GM23338 (cell line): ENCODE results near the gene ACAN. TPM values are rescaled to one million over a fixed set of nuclear protein-coding genes. Genes with fewer than 3 reads are reported as not detected.

Source experiments
- CREB1 ChIP-seq: fragments of 250-450 bp; sonication (Bioruptor Pico); IDR thresholded peaks from 2 replicates; pipeline ENCODE4 v1.5.0; 2020; ENCODE audit warnings: low read depth, mild to moderate bottlenecking, moderate library complexity
- CTCF ChIP-seq, 2 experiments: fragments of 200-600 bp in 1 of 2; sonication (generic) in 1 of 2; conservative IDR thresholded peaks; 2 replicates each; pipeline versions ENCODE4 v1.5.1 to v1.6.1; 2016 to 2017; ENCODE audit warnings: antibody characterized with exemption in 2 of 2, low read depth in 2 of 2, mild to moderate bottlenecking in 2 of 2, moderate library complexity in 1 of 2
- ETS1 ChIP-seq: IDR thresholded peaks from 2 replicates; pipeline ENCODE4 v1.6.1; 2016; ENCODE audit warnings: antibody characterized with exemption
- EZH2 ChIP-seq: fragments of 200-600 bp; sonication (generic); IDR thresholded peaks from one replicate; pipeline ENCODE4 v1.8.0; 2017; ENCODE audit warnings: antibody characterized with exemption, mild to moderate bottlenecking, low read depth; ENCODE audit not compliant: unreplicated experiment
- EZH2phosphoT487 ChIP-seq: fragments of 200-600 bp; sonication (generic); IDR thresholded peaks from one replicate; pipeline ENCODE4 v1.8.1; 2018; ENCODE audit warnings: antibody characterized with exemption; ENCODE audit not compliant: unreplicated experiment
- JUNB ChIP-seq: IDR thresholded peaks from one replicate; pipeline ENCODE4 v1.6.1; 2016; ENCODE audit warnings: antibody characterized with exemption; ENCODE audit not compliant: unreplicated experiment
- NANOG ChIP-seq: IDR thresholded peaks from 2 replicates; pipeline ENCODE4 v1.6.1; 2016; ENCODE audit warnings: antibody characterized with exemption, borderline replicate concordance
- POLR2AphosphoS5 ChIP-seq: IDR thresholded peaks from 2 replicates; pipeline ENCODE4 v1.6.1; 2016; ENCODE audit warnings: antibody characterized with exemption, low read depth
- STAT1 ChIP-seq: IDR thresholded peaks from one replicate; pipeline ENCODE4 v1.6.1; 2016; ENCODE audit warnings: antibody characterized with exemption; ENCODE audit not compliant: unreplicated experiment
- ZNF114 ChIP-seq: fragments of 250-450 bp; sonication (Bioruptor Pico); IDR thresholded peaks from 2 replicates; pipeline ENCODE4 v1.5.0; 2020; ENCODE audit warnings: mild to moderate bottlenecking, moderate library complexity
- ZNF331 ChIP-seq: fragments of 250-450 bp; sonication (Bioruptor Pico); IDR thresholded peaks from 2 replicates; pipeline ENCODE4 v1.5.0; 2020; ENCODE audit warnings: low read depth, mild to moderate bottlenecking, moderate library complexity
- polyA plus RNA-seq: library from polyadenylated mRNA; unstranded; fragments of >200 nt; fragmentation: Nextera tagmentation; extraction: Ambion mirVana; gene quantifications from 2 replicates; pipeline ENCODE4 v1.2.1, GENCODE V29; 2016
- total RNA-seq: library from RNA; depleted of rRNA; stranded (reverse); fragments of >200 nt; shearing (Covaris generic); gene quantifications from 2 replicates; pipeline ENCODE4 v1.2.3, GENCODE V29; 2014
- TF ChIP-seq, protein P1 (sequence below): fragments of 250-450 bp; sonication (Bioruptor Pico); IDR thresholded peaks from 2 replicates; pipeline ENCODE4 v1.5.0; 2020; ENCODE audit warnings: mild to moderate bottlenecking, moderate library complexity

Gene ACAN
- total and polyA plus RNA-seq, 2 experiments from 2014 or later = 2.5 to 4.9 TPM

DNA sequence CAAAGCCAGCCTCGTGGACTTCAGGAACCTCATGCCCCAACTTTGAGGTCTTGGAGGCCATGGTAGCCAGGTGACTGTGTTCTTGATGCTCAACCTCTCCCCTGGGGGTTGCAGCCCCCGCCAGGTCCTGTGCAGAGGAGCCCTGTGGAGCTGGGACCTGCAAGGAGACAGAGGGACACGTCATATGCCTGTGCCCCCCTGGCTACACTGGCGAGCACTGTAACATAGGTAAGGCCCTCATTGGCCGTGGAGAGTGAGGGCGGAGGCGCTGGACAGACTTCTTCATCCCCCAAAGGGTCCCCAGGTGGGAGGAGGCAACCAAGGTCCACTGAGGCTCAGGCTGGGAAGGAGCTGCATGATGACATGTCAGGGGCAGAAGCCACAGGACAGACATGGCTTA lies 57.0 kb downstream of the ACAN start (continued):
- TF ChIP-seq, protein P1, sequence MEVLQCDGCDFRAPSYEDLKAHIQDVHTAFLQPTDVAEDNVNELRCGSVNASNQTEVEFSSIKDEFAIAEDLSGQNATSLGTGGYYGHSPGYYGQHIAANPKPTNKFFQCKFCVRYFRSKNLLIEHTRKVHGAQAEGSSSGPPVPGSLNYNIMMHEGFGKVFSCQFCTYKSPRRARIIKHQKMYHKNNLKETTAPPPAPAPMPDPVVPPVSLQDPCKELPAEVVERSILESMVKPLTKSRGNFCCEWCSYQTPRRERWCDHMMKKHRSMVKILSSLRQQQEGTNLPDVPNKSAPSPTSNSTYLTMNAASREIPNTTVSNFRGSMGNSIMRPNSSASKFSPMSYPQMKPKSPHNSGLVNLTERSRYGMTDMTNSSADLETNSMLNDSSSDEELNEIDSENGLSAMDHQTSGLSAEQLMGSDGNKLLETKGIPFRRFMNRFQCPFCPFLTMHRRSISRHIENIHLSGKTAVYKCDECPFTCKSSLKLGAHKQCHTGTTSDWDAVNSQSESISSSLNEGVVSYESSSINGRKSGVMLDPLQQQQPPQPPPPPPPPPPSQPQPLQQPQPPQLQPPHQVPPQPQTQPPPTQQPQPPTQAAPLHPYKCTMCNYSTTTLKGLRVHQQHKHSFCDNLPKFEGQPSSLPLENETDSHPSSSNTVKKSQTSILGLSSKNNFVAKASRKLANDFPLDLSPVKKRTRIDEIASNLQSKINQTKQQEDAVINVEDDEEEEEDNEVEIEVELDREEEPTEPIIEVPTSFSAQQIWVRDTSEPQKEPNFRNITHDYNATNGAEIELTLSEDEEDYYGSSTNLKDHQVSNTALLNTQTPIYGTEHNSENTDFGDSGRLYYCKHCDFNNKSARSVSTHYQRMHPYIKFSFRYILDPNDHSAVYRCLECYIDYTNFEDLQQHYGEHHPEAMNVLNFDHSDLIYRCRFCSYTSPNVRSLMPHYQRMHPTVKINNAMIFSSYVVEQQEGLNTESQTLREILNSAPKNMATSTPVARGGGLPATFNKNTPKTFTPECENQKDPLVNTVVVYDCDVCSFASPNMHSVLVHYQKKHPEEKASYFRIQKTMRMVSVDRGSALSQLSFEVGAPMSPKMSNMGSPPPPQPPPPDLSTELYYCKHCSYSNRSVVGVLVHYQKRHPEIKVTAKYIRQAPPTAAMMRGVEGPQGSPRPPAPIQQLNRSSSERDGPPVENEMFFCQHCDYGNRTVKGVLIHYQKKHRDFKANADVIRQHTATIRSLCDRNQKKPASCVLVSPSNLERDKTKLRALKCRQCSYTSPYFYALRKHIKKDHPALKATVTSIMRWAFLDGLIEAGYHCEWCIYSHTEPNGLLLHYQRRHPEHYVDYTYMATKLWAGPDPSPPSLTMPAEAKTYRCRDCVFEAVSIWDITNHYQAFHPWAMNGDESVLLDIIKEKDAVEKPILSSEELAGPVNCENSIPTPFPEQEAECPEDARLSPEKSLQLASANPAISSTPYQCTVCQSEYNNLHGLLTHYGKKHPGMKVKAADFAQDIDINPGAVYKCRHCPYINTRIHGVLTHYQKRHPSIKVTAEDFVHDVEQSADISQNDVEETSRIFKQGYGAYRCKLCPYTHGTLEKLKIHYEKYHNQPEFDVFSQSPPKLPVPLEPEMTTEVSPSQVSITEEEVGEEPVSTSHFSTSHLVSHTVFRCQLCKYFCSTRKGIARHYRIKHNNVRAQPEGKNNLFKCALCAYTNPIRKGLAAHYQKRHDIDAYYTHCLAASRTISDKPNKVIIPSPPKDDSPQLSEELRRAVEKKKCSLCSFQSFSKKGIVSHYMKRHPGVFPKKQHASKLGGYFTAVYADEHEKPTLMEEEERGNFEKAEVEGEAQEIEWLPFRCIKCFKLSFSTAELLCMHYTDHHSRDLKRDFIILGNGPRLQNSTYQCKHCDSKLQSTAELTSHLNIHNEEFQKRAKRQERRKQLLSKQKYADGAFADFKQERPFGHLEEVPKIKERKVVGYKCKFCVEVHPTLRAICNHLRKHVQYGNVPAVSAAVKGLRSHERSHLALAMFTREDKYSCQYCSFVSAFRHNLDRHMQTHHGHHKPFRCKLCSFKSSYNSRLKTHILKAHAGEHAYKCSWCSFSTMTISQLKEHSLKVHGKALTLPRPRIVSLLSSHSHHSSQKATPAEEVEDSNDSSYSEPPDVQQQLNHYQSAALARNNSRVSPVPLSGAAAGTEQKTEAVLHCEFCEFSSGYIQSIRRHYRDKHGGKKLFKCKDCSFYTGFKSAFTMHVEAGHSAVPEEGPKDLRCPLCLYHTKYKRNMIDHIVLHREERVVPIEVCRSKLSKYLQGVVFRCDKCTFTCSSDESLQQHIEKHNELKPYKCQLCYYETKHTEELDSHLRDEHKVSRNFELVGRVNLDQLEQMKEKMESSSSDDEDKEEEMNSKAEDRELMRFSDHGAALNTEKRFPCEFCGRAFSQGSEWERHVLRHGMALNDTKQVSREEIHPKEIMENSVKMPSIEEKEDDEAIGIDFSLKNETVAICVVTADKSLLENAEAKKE (CRISPR knock-in tag) = no peak
- TF ChIP-seq POLR2AphosphoS5 (no peak), JUNB (no peak), ZNF331 (CRISPR knock-in tag) (no peak), CREB1 (CRISPR knock-in tag) (no peak), EZH2phosphoT487 (no peak), NANOG (no peak), EZH2 (no peak), STAT1 (no peak), ZNF114 (CRISPR knock-in tag) (no peak), ETS1 (no peak), CTCF (conservative IDR thresholded peaks at IDR 0.05; ENCODE audit: low read depth in 2 of 2) (no peak)
